ENCODE measurements around the gene KLHDC7B. TPM values are rescaled to one million over a fixed set of nuclear protein-coding genes. Genes with fewer than 3 reads are reported as not detected.

Gene KLHDC7B
- total RNA-seq, 1 experiment from 2014 or later, result not detected

GRCh38 chr22:50547263-50547985 lies 1.7 kb downstream of the KLHDC7B start:
- H3K27me3 Mint-ChIP-seq (ENCODE audit: low read depth), result peaks cover 11% of the 10 kb centered on the region
- H3K36me3 Mint-ChIP-seq, result no peaks in the 10 kb centered on the region
- TF ChIP-seq SOX15 (CRISPR knock-in tag; IDR thresholded peaks at IDR 0.05), result no peak
- TF ChIP-seq ATF1 (CRISPR knock-in tag; IDR thresholded peaks at IDR 0.05), result no peak
- TF ChIP-seq GABPB1 (CRISPR knock-in tag; IDR thresholded peaks at IDR 0.05), result no peak
- no peak for TF ChIP-seq RORB (CRISPR knock-in tag; IDR thresholded peaks at IDR 0.05)
- no peak for TF ChIP-seq ZNF396 (CRISPR knock-in tag; IDR thresholded peaks at IDR 0.05; ENCODE audit: borderline replicate concordance)
- no peak for TF ChIP-seq IRF1 (CRISPR knock-in tag; IDR thresholded peaks at IDR 0.05)
- TF ChIP-seq TP53 (CRISPR knock-in tag; IDR thresholded peaks at IDR 0.05), result no peak
- no peak for TF ChIP-seq ZNF317 (CRISPR knock-in tag; IDR thresholded peaks at IDR 0.05; ENCODE audit: borderline replicate concordance, low read depth)
- no peak for TF ChIP-seq KAT7 (CRISPR knock-in tag; IDR thresholded peaks at IDR 0.05; ENCODE audit: borderline replicate concordance)
- TF ChIP-seq ZNF121 (CRISPR knock-in tag; IDR thresholded peaks at IDR 0.05), result no peak
- TF ChIP-seq GRHL2 (CRISPR knock-in tag; IDR thresholded peaks at IDR 0.05; ENCODE audit: insufficient replicate concordance, severe bottlenecking), result no peak
- DNase-seq (ENCODE audit: low spot score), result no peak
- ATAC-seq, result no peak
- ChIA-PET CTCF (interaction anchor here (0.6 to 2.5 kb wide), 9 partner anchors 16 to 401 kb away, joined by 3 to 23 read pairs (median 4); partner anchors contain the start of genes SCO2 and SYCE3), POLR2A (no interaction called here)
- no peak overlapping the region for H3K27ac Mint-ChIP-seq
- H3K4me1 Mint-ChIP-seq, result no peaks in the 10 kb centered on the region
- H3K4me3 Mint-ChIP-seq, result no peak overlapping the region
- no peaks in the 10 kb centered on the region for H3K9me3 Mint-ChIP-seq

DNA sequence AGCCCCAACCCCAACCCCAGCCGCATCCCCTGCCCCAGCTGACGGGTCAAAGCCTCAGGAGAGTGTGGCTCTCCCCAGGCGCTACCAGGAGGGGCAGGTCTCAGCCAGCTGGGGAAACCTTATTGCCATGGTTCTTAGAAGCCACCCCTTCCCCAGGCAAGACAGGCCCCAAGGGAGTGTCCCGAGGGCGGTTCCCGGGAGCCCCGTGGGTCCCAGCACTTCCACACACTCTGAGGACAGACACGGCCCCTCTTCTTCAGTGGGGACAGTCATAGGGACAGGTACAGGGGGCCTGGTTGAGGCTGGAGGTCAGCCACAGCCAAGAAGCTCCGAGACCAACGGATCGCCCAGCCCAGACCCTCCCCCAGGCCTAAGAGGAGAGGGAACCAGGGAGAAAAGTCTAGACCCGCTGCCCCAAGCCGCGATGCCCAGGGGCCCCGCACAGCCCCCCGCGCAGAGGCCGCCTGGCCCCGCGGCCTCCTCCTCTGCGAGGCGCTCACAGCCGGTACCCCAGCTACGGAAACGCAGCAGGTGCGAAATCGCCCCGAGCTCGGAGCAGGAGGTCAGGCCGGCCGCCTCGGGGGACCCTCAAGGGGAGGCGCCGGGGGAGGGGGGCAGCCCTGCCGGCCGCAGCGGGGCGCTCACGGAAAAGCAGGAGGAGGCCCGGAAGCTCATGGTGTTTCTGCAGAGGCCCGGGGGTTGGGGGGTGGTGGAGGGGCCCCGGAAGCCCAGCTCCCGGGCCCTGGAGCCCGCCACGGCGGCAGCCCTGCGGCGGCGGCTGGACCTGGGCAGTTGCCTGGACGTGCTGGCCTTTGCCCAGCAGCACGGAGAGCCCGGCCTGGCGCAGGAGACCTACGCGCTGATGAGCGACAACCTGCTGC lies 2.6 kb downstream of the KLHDC7B start:
- Mint-ChIP-seq H3K27ac (no peak overlapping the region), H3K4me3 (no peak overlapping the region), H3K9me3 (no peaks in the 10 kb centered on the region), H3K36me3 (no peaks in the 10 kb centered on the region), H3K27me3 (ENCODE audit: low read depth) (peaks cover 11% of the 10 kb centered on the region), H3K4me1 (no peaks in the 10 kb centered on the region)
- TF ChIP-seq ZNF121 (CRISPR knock-in tag; IDR thresholded peaks at IDR 0.05) (no peak), ARID4B (CRISPR knock-in tag; IDR thresholded peaks at IDR 0.05; ENCODE audit: borderline replicate concordance) (no peak), TP53 (CRISPR knock-in tag; IDR thresholded peaks at IDR 0.05) (no peak), NFE2L1 (CRISPR knock-in tag; IDR thresholded peaks at IDR 0.05) (no peak)
- ChIA-PET POLR2A (interaction anchor here (0.6 kb wide), 1 partner anchor 39 kb away, joined by 3 read pairs; no protein-coding TSS in a partner anchor), CTCF (interaction anchor here (0.6 to 2.6 kb wide), 10 partner anchors 15 to 402 kb away, joined by 3 to 23 read pairs (median 5); partner anchors contain the start of genes SCO2 and SYCE3)
- no peak for ATAC-seq
- no peak for DNase-seq (ENCODE audit: low spot score)

GRCh38 chr22:50548921-50549790 lies 3.5 kb downstream of the KLHDC7B start:
- Mint-ChIP-seq H3K27ac (no peak overlapping the region), H3K27me3 (ENCODE audit: low read depth) (peaks cover 8% of the 10 kb centered on the region), H3K4me1 (no peaks in the 10 kb centered on the region), H3K9me3 (no peaks in the 10 kb centered on the region), H3K36me3 (no peaks in the 10 kb centered on the region), H3K4me3 (no peak overlapping the region)
- ATAC-seq (no peak), DNase-seq (ENCODE audit: low spot score) (no peak)
- CTCF ChIA-PET, result interaction anchor here (1.1 to 3.7 kb wide), 6 partner anchors 14 to 151 kb away, joined by 4 to 23 read pairs (median 10); partner anchors contain the start of genes SCO2 and SYCE3
- POLR2A ChIA-PET, result no interaction called here
- TF ChIP-seq RORB (CRISPR knock-in tag; IDR thresholded peaks at IDR 0.05) (no peak), ZNF232 (CRISPR knock-in tag; IDR thresholded peaks at IDR 0.05) (no peak), SP1 (CRISPR knock-in tag; conservative IDR thresholded peaks at IDR 0.05) (no peak), NR1H2 (CRISPR knock-in tag; IDR thresholded peaks at IDR 0.05) (no peak), ESRRA (CRISPR knock-in tag; IDR thresholded peaks at IDR 0.05; ENCODE audit: borderline replicate concordance) (no peak), MYBL2 (CRISPR knock-in tag; IDR thresholded peaks at IDR 0.05) (no peak)
- TF ChIP-seq, protein P1, sequence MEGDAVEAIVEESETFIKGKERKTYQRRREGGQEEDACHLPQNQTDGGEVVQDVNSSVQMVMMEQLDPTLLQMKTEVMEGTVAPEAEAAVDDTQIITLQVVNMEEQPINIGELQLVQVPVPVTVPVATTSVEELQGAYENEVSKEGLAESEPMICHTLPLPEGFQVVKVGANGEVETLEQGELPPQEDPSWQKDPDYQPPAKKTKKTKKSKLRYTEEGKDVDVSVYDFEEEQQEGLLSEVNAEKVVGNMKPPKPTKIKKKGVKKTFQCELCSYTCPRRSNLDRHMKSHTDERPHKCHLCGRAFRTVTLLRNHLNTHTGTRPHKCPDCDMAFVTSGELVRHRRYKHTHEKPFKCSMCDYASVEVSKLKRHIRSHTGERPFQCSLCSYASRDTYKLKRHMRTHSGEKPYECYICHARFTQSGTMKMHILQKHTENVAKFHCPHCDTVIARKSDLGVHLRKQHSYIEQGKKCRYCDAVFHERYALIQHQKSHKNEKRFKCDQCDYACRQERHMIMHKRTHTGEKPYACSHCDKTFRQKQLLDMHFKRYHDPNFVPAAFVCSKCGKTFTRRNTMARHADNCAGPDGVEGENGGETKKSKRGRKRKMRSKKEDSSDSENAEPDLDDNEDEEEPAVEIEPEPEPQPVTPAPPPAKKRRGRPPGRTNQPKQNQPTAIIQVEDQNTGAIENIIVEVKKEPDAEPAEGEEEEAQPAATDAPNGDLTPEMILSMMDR (IDR thresholded peaks at IDR 0.05), result no peak
- TF ChIP-seq, protein P2, sequence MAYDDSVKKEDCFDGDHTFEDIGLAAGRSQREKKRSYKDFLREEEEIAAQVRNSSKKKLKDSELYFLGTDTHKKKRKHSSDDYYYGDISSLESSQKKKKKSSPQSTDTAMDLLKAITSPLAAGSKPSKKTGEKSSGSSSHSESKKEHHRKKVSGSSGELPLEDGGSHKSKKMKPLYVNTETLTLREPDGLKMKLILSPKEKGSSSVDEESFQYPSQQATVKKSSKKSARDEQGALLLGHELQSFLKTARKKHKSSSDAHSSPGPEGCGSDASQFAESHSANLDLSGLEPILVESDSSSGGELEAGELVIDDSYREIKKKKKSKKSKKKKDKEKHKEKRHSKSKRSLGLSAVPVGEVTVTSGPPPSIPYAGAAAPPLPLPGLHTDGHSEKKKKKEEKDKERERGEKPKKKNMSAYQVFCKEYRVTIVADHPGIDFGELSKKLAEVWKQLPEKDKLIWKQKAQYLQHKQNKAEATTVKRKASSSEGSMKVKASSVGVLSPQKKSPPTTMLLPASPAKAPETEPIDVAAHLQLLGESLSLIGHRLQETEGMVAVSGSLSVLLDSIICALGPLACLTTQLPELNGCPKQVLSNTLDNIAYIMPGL (CRISPR knock-in tag; IDR thresholded peaks at IDR 0.05), result no peak
